HG02571 (cell line): ENCODE results near the gene WBP2.
"Not testable (repeated sequence)": the region's sequence is repeated elsewhere in the genome, so short reads cannot be mapped to it uniquely, and the experiment has no call there.

ENCODE experiments used
- ATAC-seq: cut with Tn5 transposase; IDR thresholded peaks from one replicate; pipeline ENCODE4 v1.9.1; 2021; ENCODE audit warnings: mild to moderate bottlenecking, moderate library complexity; ENCODE audit not compliant: unreplicated experiment

The WBP2 gene

DNA sequence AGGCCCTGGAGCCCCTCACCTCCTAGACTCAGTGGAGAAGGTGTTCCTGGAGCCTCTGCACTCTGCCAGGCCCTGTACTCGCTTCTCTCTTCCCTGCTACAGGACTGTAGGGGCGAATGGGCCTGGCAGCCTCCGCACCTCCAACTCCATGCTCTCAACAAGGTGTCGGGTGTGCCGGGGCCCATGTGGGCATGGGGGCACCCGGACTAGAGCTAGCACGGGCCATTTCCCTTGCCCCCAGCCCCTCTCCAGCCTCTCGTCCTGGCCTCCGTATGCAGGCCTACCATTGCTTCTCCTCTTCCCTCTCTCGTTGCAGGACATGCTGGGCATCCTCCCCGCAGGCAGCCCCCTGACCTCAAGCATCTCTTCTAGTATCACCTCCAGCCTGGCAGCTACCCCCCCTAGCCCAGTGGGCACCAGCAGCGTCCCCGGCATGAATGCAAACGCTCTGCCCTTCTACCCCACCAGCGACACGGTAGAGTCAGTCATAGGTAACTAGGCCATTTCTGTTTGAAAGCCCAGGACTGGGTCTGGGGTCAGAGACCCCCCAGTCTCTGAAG, 36.7 kb downstream of the WBP2 start:
- ATAC-seq: no peak

GRCh38 chr17:75817571-75817970, 37.6 kb downstream of the WBP2 start:
- no peak for ATAC-seq

GRCh38 chr17:75816693-75817092, 38.4 kb downstream of the WBP2 start:
- ATAC-seq: no peak

DNA sequence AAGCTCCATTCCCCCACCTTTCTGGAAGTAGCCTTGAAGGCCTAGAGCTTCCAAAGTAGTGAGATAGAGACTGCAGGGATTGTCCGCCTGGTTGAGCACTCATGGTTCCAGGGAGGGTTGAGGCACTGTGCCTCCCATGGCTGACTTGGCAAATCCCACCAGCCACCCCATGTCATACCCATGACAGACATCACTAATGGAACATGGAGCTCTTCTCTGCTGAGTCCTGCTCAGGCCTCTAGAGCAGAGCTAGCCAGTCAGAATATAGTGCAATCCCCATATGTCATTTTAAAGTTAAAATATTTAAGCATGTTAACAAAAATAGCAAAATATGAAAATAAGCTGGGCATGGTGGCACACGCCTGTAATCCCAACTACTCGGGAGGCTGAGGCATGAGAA, 39.7 kb downstream of the WBP2 start:
- ATAC-seq: no peak

DNA sequence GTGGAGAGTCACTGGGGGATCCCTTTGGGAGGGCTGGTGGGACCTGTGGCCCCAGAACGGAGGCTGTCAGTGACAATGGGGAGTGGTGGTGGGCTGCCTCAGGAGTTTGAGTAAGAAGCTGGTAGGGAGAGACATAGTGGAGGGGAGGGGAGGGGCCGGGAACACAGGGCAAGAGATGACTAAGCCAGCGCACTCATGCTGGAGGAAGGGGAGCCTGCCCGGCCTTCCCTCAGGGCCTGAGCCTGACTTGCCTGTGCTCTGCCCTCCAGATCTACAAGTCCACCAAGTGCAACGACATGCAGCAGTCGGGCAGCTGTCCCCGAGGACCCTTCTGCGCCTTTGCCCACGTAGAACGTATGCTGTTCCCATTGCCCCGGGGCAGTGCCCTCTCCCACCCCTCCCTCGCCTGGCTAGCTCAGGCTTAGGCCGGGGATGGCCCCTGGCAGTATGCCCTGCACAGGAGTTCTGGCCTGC, 40.2 kb downstream of the WBP2 start:
- no peak for ATAC-seq

DNA sequence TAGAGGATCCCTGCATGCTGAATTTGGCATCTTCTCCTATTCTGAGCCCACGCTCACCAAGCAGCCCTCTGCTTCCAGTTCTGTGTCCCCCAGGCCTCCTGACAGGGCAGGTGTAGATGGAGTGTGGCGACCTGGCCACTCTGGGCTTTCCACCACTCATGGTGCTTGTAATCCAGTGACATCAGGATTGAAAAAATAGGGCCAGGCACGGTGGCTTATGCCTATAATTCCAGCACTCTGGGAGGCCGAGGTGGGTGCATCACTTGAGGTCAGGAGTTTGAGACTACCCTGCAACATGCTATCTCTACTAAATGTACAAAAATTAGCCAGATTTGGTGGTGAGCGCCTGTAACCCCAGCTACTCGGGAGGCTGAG, 41.1 kb downstream of the WBP2 start:
- ATAC-seq: no peak

- no peak for ATAC-seq
These were observed 41.8 kb downstream of the WBP2 start for GRCh38 chr17:75813081-75814020.

GRCh38 chr17:75812096-75813013, 42.8 kb downstream of the WBP2 start:
- ATAC-seq: no peak

GRCh38 chr17:75811174-75811573, 44.0 kb downstream of the WBP2 start:
- no peak for ATAC-seq

DNA sequence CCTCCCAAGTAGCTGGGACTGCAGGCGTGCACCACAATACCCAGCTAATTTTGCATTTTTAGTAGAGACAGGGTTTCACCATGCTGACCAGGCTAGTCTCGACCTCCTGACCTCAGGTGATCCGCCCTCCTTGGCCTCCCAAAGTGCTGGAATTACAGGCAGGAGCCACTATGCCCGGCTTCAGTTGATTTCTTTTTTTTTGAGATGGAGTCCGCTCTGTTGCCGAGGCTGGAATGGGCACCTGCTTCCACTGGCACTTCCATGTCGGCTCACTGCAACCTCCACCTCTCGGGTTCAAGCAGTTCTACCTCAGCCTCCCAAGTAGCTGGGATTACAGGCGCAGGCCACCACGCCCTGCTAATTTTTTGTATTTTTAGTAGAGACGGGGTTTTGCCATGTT, 44.4 kb downstream of the WBP2 start:
- ATAC-seq: not testable (repeated sequence)

DNA sequence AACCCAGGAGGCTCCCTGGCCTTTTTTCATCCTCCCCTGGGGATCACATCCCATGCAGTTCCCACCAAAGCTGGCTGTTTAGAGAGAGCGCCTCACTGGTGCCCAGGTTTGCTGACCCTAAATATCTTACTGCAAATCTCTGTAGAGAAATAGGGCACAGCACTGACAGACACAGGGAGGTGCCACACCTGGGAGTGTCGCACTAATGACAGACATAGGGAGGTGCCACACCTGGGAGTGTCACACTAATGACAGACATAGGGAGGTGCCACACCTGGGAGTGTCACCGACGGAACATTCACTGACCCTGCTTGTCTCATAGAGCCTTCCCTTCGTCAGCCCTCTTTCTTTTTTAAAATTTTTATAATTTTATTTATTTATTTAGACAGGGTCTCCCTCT, 44.9 kb downstream of the WBP2 start:
- ATAC-seq: no peak

DNA sequence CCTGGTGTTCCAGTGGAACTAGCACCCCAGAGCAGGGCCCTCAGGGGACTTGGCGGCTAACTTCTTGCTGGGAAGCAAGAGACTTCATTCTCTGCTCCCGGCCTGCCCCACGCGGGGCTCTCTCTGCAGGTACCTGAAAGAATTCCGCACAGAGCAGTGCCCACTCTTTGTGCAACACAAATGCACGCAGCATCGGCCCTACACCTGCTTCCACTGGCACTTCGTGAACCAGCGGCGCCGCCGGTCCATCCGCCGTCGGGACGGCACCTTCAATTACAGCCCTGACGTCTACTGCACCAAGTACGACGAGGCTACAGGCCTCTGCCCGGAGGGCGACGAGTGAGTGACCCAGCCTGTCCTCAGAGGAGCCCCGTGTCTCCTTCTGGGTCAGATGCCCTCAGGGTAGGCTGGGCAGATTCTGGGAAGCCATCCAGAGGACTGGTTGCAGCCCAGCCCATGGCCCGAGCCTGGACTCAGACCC, 45.5 kb downstream of the WBP2 start:
- ATAC-seq: no peak

DNA sequence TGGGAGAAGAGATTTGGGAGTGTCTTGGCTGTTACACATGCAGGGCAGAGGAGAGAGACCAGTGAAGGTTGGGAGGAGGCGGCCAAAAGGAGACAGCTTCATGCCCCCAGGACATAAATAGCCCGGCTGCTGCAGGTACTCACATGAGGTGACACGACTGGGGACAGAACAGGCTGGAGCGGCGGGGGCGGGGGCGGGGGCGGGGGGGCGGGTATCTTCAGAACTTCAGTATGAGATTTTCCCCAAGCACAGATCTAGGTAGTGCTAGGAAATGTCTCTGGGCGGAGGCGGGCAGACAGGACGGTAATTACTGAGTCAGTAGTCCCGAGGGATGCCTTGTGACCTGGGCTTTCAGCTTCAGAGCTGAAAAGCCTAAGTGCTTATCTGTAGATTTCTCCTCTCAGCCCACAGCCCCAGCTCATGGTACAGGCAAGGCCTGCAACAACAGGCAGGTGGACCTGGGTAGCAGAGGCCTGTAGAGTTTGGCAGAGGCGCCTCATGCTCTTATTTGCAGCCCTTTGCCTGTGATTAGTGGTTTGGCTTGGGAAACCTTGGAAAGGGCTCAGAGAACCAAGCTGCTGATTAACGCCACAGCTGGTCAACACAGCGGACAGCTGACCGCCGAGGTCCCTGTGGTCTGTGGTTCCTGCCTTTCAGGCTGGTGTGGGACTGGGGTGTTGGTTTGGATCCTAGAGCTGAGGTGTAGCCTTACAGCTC, 46.1 kb downstream of the WBP2 start:
- no peak for ATAC-seq

GRCh38 chr17:75808549-75808904, 46.6 kb downstream of the WBP2 start:
- ATAC-seq: no peak

DNA sequence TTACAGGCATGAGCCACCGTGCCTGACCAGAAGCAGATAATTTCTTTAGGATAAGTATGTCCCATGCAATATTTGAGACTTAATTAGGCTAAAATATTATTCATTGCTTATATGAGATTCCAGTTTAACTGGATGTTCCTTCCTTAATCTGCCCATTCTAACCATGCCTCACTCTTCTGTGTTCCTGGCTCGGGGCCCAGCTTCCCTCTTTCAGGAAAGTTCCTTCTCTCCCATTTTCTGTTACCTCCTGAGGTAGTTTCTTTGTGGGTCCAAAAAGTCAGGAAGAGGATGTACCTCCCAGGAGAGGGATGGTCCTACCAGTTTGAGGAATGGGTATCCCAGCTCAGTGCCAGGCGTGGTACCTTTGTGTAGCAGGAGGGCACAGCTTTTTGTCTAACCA, 47.3 kb downstream of the WBP2 start:
- ATAC-seq: no peak

- ATAC-seq: no peak
These were observed 48.2 kb downstream of the WBP2 start for GRCh38 chr17:75806822-75807500.

- no peak for ATAC-seq
These were observed 51.3 kb downstream of the WBP2 start for GRCh38 chr17:75803883-75804282.

DNA sequence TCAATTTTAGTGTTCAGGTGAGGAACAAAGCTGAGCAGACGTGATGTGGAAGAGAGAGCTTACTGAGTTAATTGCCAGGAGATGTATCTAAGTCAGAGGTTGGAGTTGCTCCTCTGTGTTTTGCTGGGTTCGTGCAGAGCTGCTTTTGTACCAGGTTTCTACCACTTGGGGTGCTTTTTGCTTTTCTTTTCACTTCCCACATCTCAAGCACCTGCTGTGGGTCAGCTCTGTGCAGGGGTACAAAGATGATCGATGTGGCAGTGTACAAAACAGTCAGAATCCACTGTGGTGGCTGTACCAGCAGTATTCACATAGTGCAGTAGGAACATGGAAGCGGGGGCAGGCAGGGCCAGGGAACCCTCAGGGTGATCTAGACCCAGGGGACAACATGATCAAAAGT, 55.7 kb downstream of the WBP2 start:
- no peak for ATAC-seq

GRCh38 chr17:75795820-75796607, 59.1 kb downstream of the WBP2 start:
- ATAC-seq: no peak
